ENCODE results near the gene AFAP1L1. TPM values are rescaled to one million over a fixed set of nuclear protein-coding genes. Genes with fewer than 3 reads are reported as not detected.

Gene AFAP1L1
- total and polyA plus RNA-seq, 7 donors, result 0.23 to 8.6 (median 5.6) TPM

DNA sequence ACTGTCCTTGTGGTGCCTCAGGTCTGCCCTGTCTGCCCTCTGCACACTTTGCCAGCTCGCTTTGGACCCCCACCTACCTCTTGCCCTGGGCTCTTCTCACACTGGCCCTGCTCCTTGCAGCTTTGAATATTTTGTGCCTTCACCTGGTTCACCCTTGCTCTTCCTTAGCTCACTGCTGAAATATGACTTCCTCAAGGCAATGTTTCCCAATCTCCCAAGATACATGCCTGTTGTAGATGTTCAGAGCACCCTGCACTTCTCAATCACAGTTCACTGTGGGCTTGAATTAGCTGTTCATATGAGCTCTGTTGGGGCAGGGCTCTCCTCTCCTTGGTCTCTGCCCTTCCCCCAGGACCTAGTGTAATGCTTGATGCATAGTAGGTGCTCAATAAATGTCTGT, 8.0 kb downstream of the AFAP1L1 start:
- H3K9me3 ChIP-seq, result no peaks in the 10 kb centered on the region
- TF ChIP-seq POLR2A (IDR thresholded peaks at IDR 0.05) (no peak), EP300 (IDR thresholded peaks at IDR 0.05) (no peak), POLR2AphosphoS5 (IDR thresholded peaks at IDR 0.05) (no peak)
- TF ChIP-seq, protein P1, sequence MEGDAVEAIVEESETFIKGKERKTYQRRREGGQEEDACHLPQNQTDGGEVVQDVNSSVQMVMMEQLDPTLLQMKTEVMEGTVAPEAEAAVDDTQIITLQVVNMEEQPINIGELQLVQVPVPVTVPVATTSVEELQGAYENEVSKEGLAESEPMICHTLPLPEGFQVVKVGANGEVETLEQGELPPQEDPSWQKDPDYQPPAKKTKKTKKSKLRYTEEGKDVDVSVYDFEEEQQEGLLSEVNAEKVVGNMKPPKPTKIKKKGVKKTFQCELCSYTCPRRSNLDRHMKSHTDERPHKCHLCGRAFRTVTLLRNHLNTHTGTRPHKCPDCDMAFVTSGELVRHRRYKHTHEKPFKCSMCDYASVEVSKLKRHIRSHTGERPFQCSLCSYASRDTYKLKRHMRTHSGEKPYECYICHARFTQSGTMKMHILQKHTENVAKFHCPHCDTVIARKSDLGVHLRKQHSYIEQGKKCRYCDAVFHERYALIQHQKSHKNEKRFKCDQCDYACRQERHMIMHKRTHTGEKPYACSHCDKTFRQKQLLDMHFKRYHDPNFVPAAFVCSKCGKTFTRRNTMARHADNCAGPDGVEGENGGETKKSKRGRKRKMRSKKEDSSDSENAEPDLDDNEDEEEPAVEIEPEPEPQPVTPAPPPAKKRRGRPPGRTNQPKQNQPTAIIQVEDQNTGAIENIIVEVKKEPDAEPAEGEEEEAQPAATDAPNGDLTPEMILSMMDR (IDR thresholded peaks at IDR 0.05), result no peak
- WGBS, 2 donors, result 75 to 84% methylated on average over 1 of the region's 1 CpG
- H3K4me3 ChIP-seq, result no peak overlapping the region
- intact Hi-C loops (cut with DNase I), result no loop called here
- H3K36me3 ChIP-seq, result no peaks in the 10 kb centered on the region
- no peaks in the 10 kb centered on the region for H3K27me3 ChIP-seq
- peaks cover 0 to 3% (median 0%) of the 10 kb centered on the region in 4 donors for H3K4me1 ChIP-seq
- DNase-seq, result no peak
- H3K27ac ChIP-seq, result no peak overlapping the region

DNA sequence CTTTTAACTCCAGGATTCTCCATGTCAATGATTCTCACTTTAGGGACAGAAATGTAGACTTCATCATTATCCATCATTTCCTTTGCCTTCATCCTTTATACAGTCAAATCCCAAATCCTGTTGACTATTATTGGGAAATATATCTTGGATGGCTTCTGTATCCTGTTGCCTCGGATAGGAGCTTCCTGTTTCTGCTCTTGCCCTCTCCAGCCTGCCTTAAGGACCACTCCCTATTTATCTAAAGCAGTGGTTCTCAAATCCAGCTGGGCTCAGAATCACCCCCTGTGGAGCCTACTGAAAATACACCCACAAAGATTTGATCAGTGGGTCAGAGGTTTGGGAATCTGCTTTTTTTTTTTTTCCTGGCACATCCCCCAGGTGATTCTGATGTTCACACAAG, 8.5 kb downstream of the AFAP1L1 start:
- no peaks in the 10 kb centered on the region for H3K9me3 ChIP-seq
- H3K27ac ChIP-seq, result no peak overlapping the region
- no peaks in the 10 kb centered on the region for H3K36me3 ChIP-seq
- no peak overlapping the region for H3K4me3 ChIP-seq
- TF ChIP-seq, protein P1 (IDR thresholded peaks at IDR 0.05), result no peak
- TF ChIP-seq POLR2A (IDR thresholded peaks at IDR 0.05), result no peak
- no peak for TF ChIP-seq EP300 (IDR thresholded peaks at IDR 0.05)
- no peak for TF ChIP-seq POLR2AphosphoS5 (IDR thresholded peaks at IDR 0.05)
- DNase-seq, result no peak
- 36 to 40% methylated on average over 1 of the region's 1 CpG for WGBS, 2 donors
- H3K4me1 ChIP-seq, result peaks cover 0 to 3% (median 0%) of the 10 kb centered on the region in 4 donors
- H3K27me3 ChIP-seq, result no peaks in the 10 kb centered on the region
- intact Hi-C loops (cut with DNase I), result no loop called here

DNA sequence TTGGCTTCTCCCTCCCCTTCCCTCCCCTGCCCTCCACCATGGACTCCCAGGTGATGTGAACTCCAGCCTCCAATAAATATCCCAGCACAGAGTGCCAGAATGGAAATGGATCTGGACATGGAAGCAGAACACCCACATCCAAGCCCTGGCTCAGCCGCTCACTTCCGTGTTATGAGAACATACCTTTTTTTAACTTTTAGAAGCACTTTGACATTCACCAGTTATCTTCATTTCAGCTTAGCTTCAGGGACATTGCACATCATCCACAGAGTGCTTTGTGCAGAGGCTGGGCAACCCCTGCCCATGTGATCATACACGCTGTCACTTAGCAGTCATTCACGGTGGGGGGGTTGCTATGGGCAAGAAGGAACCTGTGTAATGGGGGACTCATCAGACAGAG, 9.1 kb downstream of the AFAP1L1 start:
- no peak overlapping the region for H3K4me3 ChIP-seq
- TF ChIP-seq, protein P1 (IDR thresholded peaks at IDR 0.05), result no peak
- no peak for TF ChIP-seq POLR2A (IDR thresholded peaks at IDR 0.05)
- no peak for TF ChIP-seq POLR2AphosphoS5 (IDR thresholded peaks at IDR 0.05)
- no peak for TF ChIP-seq EP300 (IDR thresholded peaks at IDR 0.05)
- H3K9me3 ChIP-seq, result no peaks in the 10 kb centered on the region
- no peaks in the 10 kb centered on the region for H3K36me3 ChIP-seq
- DNase-seq, result no peak
- H3K27me3 ChIP-seq, result no peaks in the 10 kb centered on the region
- no peak overlapping the region for H3K27ac ChIP-seq
- intact Hi-C loops (cut with DNase I), result no loop called here
- peaks cover 0 to 3% (median 0%) of the 10 kb centered on the region in 4 donors for H3K4me1 ChIP-seq
- 90 to 91% methylated on average over 4 of the region's 4 CpGs for WGBS, 2 donors

DNA sequence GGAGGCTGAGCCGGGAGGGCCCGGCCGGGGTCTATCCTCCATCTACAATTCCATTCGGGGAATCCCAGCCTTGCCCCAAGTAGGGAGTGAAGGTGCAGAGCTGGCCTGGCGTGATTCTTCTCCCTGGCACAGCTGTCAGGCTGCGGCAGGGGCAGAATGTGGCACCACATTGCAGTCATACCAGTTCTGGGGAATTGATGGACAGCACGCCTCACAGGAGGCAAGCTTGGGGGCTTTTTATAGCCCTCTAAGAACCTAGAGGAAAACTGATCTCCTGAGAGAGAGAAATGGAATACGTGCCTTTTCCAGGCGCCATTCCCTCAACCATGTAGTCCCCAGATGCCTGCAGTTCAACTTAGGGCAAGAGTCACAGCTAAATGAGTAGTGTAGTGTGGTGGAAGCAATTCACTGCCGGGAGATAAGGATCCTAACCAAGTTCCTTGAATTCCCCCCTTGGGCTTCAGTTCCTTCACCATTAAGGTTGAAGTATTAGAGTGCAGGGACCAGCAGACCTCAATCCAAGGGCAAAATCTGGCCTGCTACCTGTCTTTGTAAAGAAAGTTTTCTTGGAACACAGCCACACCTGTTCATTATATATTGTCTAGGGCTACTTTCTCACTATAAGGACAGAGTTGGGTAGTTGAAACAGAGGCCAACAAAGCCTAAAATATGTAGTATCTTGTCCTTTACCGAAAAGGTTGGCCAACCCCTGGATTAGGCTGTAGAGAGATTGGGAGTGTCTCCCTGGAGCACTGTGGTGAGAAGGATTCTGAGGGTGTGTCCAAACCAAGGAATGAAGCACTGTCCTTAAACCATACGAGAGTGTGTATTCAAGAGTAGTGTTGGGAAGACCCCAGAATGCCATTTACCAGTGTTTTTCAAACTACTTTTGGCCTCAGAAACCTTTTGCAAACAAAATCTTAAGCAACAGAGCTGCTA, 10.6 kb downstream of the AFAP1L1 start:
- Histone ChIP-seq H3K27me3 (no peaks in the 10 kb centered on the region), H3K4me3 (no peak overlapping the region), H3K27ac (no peak overlapping the region), H3K36me3 (no peaks in the 10 kb centered on the region), H3K4me1 (peaks cover 0 to 3% (median 0%) of the 10 kb centered on the region in 4 donors), H3K9me3 (no peaks in the 10 kb centered on the region)
- intact Hi-C loops (cut with DNase I), result no loop called here
- 88 to 91% methylated on average over 12 of the region's 12 CpGs for WGBS, 2 donors
- no peak for TF ChIP-seq POLR2AphosphoS5 (IDR thresholded peaks at IDR 0.05)
- TF ChIP-seq, protein P1 (IDR thresholded peaks at IDR 0.05), result no peak
- no peak for TF ChIP-seq EP300 (IDR thresholded peaks at IDR 0.05)
- no peak for TF ChIP-seq POLR2A (IDR thresholded peaks at IDR 0.05)
- no peak for DNase-seq
